HepG2 (cell line): ENCODE results near the gene TIMP3. TPM values are rescaled to one million over a fixed set of nuclear protein-coding genes. Genes with fewer than 3 reads are reported as not detected.

Source experiments
- ADNP ChIP-seq: sonication (generic); formaldehyde crosslinking; IDR thresholded peaks from 2 replicates; pipeline ENCODE4 v1.4.0; 2020; ENCODE audit warnings: missing genetic modification reagents
- EED ChIP-seq: sonication (generic); formaldehyde crosslinking; IDR thresholded peaks from 2 replicates; pipeline ENCODE4 v1.5.0; 2020; ENCODE audit warnings: mild to moderate bottlenecking, missing genetic modification reagents
- GATAD1 ChIP-seq: IDR thresholded peaks from 2 replicates; pipeline ENCODE4 v1.6.1; 2016; ENCODE audit warnings: missing genetic modification reagents, missing compliant biosample characterization
- MED1 ChIP-seq: sonication (generic); formaldehyde crosslinking; IDR thresholded peaks from 2 replicates; pipeline ENCODE4 v1.4.0; 2020; ENCODE audit warnings: missing genetic modification reagents
- SETDB1 ChIP-seq: sonication (generic); formaldehyde crosslinking; IDR thresholded peaks from 2 replicates; pipeline ENCODE4 v1.5.1; 2020; ENCODE audit warnings: missing genetic modification reagents, mild to moderate bottlenecking, borderline replicate concordance
- SP140L ChIP-seq: sonication (generic); formaldehyde crosslinking; IDR thresholded peaks from 2 replicates; pipeline ENCODE4 v1.4.0; 2020; ENCODE audit warnings: missing genetic modification reagents, borderline replicate concordance
- XRCC5 ChIP-seq: fragments of 200-400 bp; formaldehyde crosslinking; optimal IDR thresholded peaks from 2 replicates; pipeline ENCODE3; 2017; ENCODE audit warnings: mild to moderate bottlenecking, low read length
- ZFY ChIP-seq: sonication (generic); formaldehyde crosslinking; IDR thresholded peaks from 2 replicates; pipeline ENCODE4 v1.4.0; 2020; ENCODE audit warnings: missing genetic modification reagents
- ZNF335 ChIP-seq: sonication (generic); formaldehyde crosslinking; IDR thresholded peaks from 2 replicates; pipeline ENCODE4 v1.4.0; 2020; ENCODE audit warnings: missing genetic modification reagents
- ZNF563 ChIP-seq: sonication (generic); formaldehyde crosslinking; IDR thresholded peaks from 2 replicates; pipeline ENCODE4 v1.8.0; 2022; ENCODE audit warnings: mild to moderate bottlenecking, moderate library complexity, missing genetic modification reagents
- ZNF598 ChIP-seq: sonication (generic); formaldehyde crosslinking; IDR thresholded peaks from 2 replicates; pipeline ENCODE4 v1.5.1; 2020; ENCODE audit warnings: mild to moderate bottlenecking, missing genetic modification reagents, borderline replicate concordance
- ZNF724P ChIP-seq: sonication (generic); formaldehyde crosslinking; IDR thresholded peaks from 2 replicates; pipeline ENCODE4 v1.8.0; 2022; ENCODE audit warnings: missing genetic modification reagents, borderline replicate concordance
- ZNF841 ChIP-seq: sonication (generic); formaldehyde crosslinking; IDR thresholded peaks from 2 replicates; pipeline ENCODE4 v1.8.1; 2023; ENCODE audit warnings: missing genetic modification reagents, borderline replicate concordance
- polyA plus RNA-seq, 8 experiments: library from polyadenylated mRNA; depleted of rRNA in 3 of 8; stranded (reverse) in 7 of 8; unstranded in 1 of 8; fragments of >200 nt; fragmentation: Illumina TruSeq in 4 of 8; extraction: Trizol in 4 of 8; gene quantifications; 2 replicates each; pipeline versions ENCODE4 v1.2.1 to v1.2.3, GENCODE V29; 2011 to 2016; ENCODE audit warnings: low read depth in 4 of 8, missing spikeins in 1 of 8, mixed read lengths in 1 of 8; ENCODE audit not compliant: insufficient read depth in 1 of 8
- total RNA-seq, 5 experiments: library from RNA; depleted of rRNA; stranded (reverse); fragments of >200 nt; fragmentation: Illumina TruSeq; extraction: Trizol; gene quantifications; 2 replicates each; pipeline ENCODE4 v1.2.3, GENCODE V29; 2016; ENCODE audit warnings: low read depth in 1 of 5
- TF ChIP-seq, protein P1 (sequence below): sonication (generic); formaldehyde crosslinking; IDR thresholded peaks from 2 replicates; pipeline ENCODE4 v1.9.0; 2021; ENCODE audit warnings: missing genetic modification reagents, mild to moderate bottlenecking, borderline replicate concordance
- TF ChIP-seq, protein P2 (sequence below): fragments of 450-650 bp; IDR thresholded peaks from 2 replicates; pipeline ENCODE4 v1.6.1; 2017
- TF ChIP-seq, protein P3 (sequence below): sonication (generic); formaldehyde crosslinking; IDR thresholded peaks from 2 replicates; pipeline ENCODE4 v1.4.0; 2020; ENCODE audit warnings: missing genetic modification reagents
- TF ChIP-seq, protein P4 (sequence below): fragments of 450-650 bp; IDR thresholded peaks from 2 replicates; pipeline ENCODE4 v1.6.1; 2016
- TF ChIP-seq, protein P5 (sequence below): sonication (generic); formaldehyde crosslinking; IDR thresholded peaks from 2 replicates; pipeline ENCODE4 v1.5.0; 2020; ENCODE audit warnings: missing genetic modification reagents, mild to moderate bottlenecking, borderline replicate concordance
- TF ChIP-seq, protein P6 (sequence below), 2 experiments: sonication (generic) in 1 of 2; formaldehyde crosslinking in 1 of 2; IDR thresholded peaks; 2 replicates each; pipeline versions ENCODE4 v1.4.0 to v1.6.1; 2018 to 2020; ENCODE audit warnings: missing genetic modification reagents in 2 of 2, borderline replicate concordance in 1 of 2, low read depth in 1 of 2, mild to moderate bottlenecking in 1 of 2, missing biosample characterization in 1 of 2
- TF ChIP-seq, protein P7 (sequence below): sonication (generic); formaldehyde crosslinking; IDR thresholded peaks from 2 replicates; pipeline ENCODE4 v1.5.0; 2020; ENCODE audit warnings: mild to moderate bottlenecking, missing genetic modification reagents

TIMP3 gene
- total and polyA plus RNA-seq, 2 of the 13 experiments (the other 11 are each of a cell fraction or from before 2014, with no cell fraction given): 57.3 to 86.6 TPM

DNA sequence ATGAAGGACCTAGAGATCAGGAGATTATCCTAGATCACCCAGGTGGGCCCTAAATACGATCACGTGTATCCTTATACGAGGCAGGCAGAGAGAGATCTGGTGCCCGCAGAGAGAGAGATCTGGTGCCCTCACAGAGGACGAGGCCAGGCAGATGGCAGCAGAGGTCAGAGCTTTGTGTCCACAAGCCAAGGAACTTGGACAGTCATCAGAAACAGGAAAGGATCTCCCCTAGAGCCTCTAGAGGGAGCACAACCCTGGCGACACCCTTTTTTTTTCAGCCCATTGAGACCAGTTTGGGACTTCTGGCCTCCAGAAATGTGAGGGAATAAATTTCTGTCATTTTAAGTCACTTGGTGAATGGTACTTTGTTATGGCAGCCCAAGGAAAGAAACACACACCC lies 25.5 kb upstream of the TIMP3 start (continued):
- TF ChIP-seq, protein P1, sequence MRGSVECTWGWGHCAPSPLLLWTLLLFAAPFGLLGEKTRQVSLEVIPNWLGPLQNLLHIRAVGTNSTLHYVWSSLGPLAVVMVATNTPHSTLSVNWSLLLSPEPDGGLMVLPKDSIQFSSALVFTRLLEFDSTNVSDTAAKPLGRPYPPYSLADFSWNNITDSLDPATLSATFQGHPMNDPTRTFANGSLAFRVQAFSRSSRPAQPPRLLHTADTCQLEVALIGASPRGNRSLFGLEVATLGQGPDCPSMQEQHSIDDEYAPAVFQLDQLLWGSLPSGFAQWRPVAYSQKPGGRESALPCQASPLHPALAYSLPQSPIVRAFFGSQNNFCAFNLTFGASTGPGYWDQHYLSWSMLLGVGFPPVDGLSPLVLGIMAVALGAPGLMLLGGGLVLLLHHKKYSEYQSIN (CRISPR knock-in tag): no peak
- TF ChIP-seq ZNF335 (CRISPR knock-in tag) (0 out of 2 replicates have a peak, but pooled peaks have one; percentile 38), ADNP (CRISPR knock-in tag) (no peak), ZFY (no peak), XRCC5 (peak; percentile 86), ZNF724P (CRISPR knock-in tag) (no peak), ZNF598 (CRISPR knock-in tag) (no peak), SP140L (CRISPR knock-in tag) (no peak), GATAD1 (CRISPR knock-in tag) (no peak), MED1 (CRISPR knock-in tag) (peak; percentile 50; the same call in 1 of the 2 replicates), EED (CRISPR knock-in tag) (no peak), ZNF841 (CRISPR knock-in tag) (no peak), ZNF563 (CRISPR knock-in tag) (no peak), SETDB1 (no peak)
- TF ChIP-seq, protein P2, sequence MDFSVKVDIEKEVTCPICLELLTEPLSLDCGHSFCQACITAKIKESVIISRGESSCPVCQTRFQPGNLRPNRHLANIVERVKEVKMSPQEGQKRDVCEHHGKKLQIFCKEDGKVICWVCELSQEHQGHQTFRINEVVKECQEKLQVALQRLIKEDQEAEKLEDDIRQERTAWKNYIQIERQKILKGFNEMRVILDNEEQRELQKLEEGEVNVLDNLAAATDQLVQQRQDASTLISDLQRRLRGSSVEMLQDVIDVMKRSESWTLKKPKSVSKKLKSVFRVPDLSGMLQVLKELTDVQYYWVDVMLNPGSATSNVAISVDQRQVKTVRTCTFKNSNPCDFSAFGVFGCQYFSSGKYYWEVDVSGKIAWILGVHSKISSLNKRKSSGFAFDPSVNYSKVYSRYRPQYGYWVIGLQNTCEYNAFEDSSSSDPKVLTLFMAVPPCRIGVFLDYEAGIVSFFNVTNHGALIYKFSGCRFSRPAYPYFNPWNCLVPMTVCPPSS: no peak
- TF ChIP-seq, protein P3, sequence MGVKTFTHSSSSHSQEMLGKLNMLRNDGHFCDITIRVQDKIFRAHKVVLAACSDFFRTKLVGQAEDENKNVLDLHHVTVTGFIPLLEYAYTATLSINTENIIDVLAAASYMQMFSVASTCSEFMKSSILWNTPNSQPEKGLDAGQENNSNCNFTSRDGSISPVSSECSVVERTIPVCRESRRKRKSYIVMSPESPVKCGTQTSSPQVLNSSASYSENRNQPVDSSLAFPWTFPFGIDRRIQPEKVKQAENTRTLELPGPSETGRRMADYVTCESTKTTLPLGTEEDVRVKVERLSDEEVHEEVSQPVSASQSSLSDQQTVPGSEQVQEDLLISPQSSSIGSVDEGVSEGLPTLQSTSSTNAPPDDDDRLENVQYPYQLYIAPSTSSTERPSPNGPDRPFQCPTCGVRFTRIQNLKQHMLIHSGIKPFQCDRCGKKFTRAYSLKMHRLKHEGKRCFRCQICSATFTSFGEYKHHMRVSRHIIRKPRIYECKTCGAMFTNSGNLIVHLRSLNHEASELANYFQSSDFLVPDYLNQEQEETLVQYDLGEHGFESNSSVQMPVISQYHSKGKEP: no peak
- TF ChIP-seq, protein P4, sequence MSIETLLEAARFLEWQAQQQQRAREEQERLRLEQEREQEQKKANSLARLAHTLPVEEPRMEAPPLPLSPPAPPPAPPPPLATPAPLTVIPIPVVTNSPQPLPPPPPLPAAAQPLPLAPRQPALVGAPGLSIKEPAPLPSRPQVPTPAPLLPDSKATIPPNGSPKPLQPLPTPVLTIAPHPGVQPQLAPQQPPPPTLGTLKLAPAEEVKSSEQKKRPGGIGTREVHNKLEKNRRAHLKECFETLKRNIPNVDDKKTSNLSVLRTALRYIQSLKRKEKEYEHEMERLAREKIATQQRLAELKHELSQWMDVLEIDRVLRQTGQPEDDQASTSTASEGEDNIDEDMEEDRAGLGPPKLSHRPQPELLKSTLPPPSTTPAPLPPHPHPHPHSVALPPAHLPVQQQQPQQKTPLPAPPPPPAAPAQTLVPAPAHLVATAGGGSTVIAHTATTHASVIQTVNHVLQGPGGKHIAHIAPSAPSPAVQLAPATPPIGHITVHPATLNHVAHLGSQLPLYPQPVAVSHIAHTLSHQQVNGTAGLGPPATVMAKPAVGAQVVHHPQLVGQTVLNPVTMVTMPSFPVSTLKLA: no peak
- TF ChIP-seq, protein P5, sequence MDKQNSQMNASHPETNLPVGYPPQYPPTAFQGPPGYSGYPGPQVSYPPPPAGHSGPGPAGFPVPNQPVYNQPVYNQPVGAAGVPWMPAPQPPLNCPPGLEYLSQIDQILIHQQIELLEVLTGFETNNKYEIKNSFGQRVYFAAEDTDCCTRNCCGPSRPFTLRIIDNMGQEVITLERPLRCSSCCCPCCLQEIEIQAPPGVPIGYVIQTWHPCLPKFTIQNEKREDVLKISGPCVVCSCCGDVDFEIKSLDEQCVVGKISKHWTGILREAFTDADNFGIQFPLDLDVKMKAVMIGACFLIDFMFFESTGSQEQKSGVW (CRISPR knock-in tag): no peak
- TF ChIP-seq, protein P6, sequence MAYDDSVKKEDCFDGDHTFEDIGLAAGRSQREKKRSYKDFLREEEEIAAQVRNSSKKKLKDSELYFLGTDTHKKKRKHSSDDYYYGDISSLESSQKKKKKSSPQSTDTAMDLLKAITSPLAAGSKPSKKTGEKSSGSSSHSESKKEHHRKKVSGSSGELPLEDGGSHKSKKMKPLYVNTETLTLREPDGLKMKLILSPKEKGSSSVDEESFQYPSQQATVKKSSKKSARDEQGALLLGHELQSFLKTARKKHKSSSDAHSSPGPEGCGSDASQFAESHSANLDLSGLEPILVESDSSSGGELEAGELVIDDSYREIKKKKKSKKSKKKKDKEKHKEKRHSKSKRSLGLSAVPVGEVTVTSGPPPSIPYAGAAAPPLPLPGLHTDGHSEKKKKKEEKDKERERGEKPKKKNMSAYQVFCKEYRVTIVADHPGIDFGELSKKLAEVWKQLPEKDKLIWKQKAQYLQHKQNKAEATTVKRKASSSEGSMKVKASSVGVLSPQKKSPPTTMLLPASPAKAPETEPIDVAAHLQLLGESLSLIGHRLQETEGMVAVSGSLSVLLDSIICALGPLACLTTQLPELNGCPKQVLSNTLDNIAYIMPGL (CRISPR knock-in tag; IDR thresholded peaks at IDR 0.05; ENCODE audit: borderline replicate concordance in 1 of 2, low read depth in 1 of 2): peak in 1 of 2 experiments; percentile 68; a peak in 2 of 4 replicates
- TF ChIP-seq, protein P7, sequence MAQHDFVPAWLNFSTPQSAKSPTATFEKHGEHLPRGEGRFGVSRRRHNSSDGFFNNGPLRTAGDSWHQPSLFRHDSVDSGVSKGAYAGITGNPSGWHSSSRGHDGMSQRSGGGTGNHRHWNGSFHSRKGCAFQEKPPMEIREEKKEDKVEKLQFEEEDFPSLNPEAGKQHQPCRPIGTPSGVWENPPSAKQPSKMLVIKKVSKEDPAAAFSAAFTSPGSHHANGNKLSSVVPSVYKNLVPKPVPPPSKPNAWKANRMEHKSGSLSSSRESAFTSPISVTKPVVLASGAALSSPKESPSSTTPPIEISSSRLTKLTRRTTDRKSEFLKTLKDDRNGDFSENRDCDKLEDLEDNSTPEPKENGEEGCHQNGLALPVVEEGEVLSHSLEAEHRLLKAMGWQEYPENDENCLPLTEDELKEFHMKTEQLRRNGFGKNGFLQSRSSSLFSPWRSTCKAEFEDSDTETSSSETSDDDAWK (CRISPR knock-in tag): no peak
